Measurements from ENCODE around the gene OGA. TPM values are rescaled to one million over a fixed set of nuclear protein-coding genes. Genes with fewer than 3 reads are reported as not detected.

The OGA gene
- total and polyA plus RNA-seq, 2 donors (not counting 3 experiments of a cell fraction or from before 2014, with no cell fraction given): 30.8 to 118 TPM

- Histone ChIP-seq H3K9me1 (replicated peaks; ENCODE audit: control insufficient read depth, extremely low read depth, insufficient read depth, low read length) (no peaks in the 10 kb centered on the region), H3K27me3 (ENCODE audit: control insufficient read depth in 2 of 2, insufficient read depth in 2 of 2, low read length in 2 of 2) (peaks cover 31 to 39% of the 10 kb centered on the region in 2 experiments), H3K36me3 (ENCODE audit: control insufficient read depth in 2 of 2, extremely low read depth in 1 of 2, insufficient read depth in 2 of 2, low read length in 2 of 2) (no peaks in the 10 kb centered on the region), H3K79me2 (ENCODE audit: control insufficient read depth, insufficient read depth, low read length) (no peaks in the 10 kb centered on the region), H3K4me2 (ENCODE audit: insufficient read depth, low read length) (no peak overlapping the region), H3K27ac (ENCODE audit: insufficient read depth, low read depth, low read length) (no peak overlapping the region), H3K9me3 (replicated peaks; ENCODE audit: control insufficient read depth, insufficient read depth, low read length) (no peaks in the 10 kb centered on the region), H3K4me3 (replicated peaks in 1 of 3; ENCODE audit: insufficient read depth in 1 of 3, low read depth in 1 of 3, low read length in 3 of 3) (no peak overlapping the region), H2AFZ (ENCODE audit: low read depth, low read length) (no peak overlapping the region), H3K9ac (replicated peaks; ENCODE audit: extremely low read depth, insufficient read depth, low read length) (no peak overlapping the region), H4K20me1 (replicated peaks; ENCODE audit: control insufficient read depth, extremely low read depth, insufficient read depth, low read length) (no peaks in the 10 kb centered on the region), H3K4me1 (ENCODE audit: control insufficient read depth, extremely low read depth, insufficient read depth, low read length) (no peaks in the 10 kb centered on the region)
- no peak for FAIRE-seq
- POLR2A ChIA-PET: no interaction called here
- CTCF ChIA-PET: interaction anchor here (0.7 to 1.4 kb wide), 2 partner anchors 10 to 18 kb away, joined by 4 read pairs; no protein-coding TSS in a partner anchor
- intact Hi-C loops (cut with micrococcal nuclease) (no loop called here), dilution Hi-C loops (cut with MboI; ENCODE audit: extremely low pct_ligation_motif_present, low sequenced_read_pairs) (no loop called here)
- no peak for DNase-seq (ENCODE audit: low read depth, low spot score)
- no TSS peak for BruUV-seq (replicated peaks)
- TF ChIP-seq, protein P1, sequence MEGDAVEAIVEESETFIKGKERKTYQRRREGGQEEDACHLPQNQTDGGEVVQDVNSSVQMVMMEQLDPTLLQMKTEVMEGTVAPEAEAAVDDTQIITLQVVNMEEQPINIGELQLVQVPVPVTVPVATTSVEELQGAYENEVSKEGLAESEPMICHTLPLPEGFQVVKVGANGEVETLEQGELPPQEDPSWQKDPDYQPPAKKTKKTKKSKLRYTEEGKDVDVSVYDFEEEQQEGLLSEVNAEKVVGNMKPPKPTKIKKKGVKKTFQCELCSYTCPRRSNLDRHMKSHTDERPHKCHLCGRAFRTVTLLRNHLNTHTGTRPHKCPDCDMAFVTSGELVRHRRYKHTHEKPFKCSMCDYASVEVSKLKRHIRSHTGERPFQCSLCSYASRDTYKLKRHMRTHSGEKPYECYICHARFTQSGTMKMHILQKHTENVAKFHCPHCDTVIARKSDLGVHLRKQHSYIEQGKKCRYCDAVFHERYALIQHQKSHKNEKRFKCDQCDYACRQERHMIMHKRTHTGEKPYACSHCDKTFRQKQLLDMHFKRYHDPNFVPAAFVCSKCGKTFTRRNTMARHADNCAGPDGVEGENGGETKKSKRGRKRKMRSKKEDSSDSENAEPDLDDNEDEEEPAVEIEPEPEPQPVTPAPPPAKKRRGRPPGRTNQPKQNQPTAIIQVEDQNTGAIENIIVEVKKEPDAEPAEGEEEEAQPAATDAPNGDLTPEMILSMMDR (IDR thresholded peaks at IDR 0.05; ENCODE audit: extremely low read depth in 1 of 2, insufficient read depth in 1 of 2, low read depth in 1 of 2, low read length in 2 of 2): no peak
- no peak for TF ChIP-seq FOS (IDR thresholded peaks at IDR 0.05; ENCODE audit: borderline replicate concordance, insufficient read depth, low read length)
These were observed 55.0 kb downstream of the OGA start for GRCh38 chr10:101763141-101763846.

DNA sequence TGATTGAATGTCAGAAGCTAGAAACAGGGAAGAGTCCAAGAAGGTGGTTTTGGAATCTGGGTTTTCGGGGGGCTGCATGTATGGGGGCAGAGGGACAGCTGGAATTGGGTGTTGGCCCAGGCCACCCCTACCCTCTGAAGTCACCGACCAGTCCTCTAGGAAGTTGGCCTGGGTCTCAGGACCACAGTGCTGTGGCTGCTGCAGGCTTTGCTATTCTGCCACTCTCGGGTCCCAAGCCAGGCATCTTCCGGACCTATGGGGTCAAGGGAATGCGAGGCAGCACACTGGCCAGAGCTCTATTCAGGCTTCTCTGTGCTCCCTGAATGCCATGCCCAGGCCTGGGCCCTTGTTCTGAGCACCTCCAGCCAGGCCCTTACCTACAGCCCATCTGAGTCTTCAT lies 55.5 kb downstream of the OGA start:
- CTCF ChIA-PET: interaction anchor here (0.7 to 1.4 kb wide), 2 partner anchors 10 to 18 kb away, joined by 4 read pairs; no protein-coding TSS in a partner anchor
- Histone ChIP-seq H3K4me1 (ENCODE audit: control insufficient read depth, extremely low read depth, insufficient read depth, low read length) (no peaks in the 10 kb centered on the region), H3K9ac (replicated peaks; ENCODE audit: extremely low read depth, insufficient read depth, low read length) (no peak overlapping the region), H3K4me3 (replicated peaks in 1 of 3; ENCODE audit: insufficient read depth in 1 of 3, low read depth in 1 of 3, low read length in 3 of 3) (no peak overlapping the region), H3K9me3 (replicated peaks; ENCODE audit: control insufficient read depth, insufficient read depth, low read length) (no peaks in the 10 kb centered on the region), H3K9me1 (replicated peaks; ENCODE audit: control insufficient read depth, extremely low read depth, insufficient read depth, low read length) (no peaks in the 10 kb centered on the region), H3K27ac (ENCODE audit: insufficient read depth, low read depth, low read length) (no peak overlapping the region), H3K79me2 (ENCODE audit: control insufficient read depth, insufficient read depth, low read length) (no peaks in the 10 kb centered on the region), H3K4me2 (ENCODE audit: insufficient read depth, low read length) (no peak overlapping the region), H3K27me3 (ENCODE audit: control insufficient read depth in 2 of 2, insufficient read depth in 2 of 2, low read length in 2 of 2) (peaks cover 25 to 33% of the 10 kb centered on the region in 2 experiments), H3K36me3 (ENCODE audit: control insufficient read depth in 2 of 2, extremely low read depth in 1 of 2, insufficient read depth in 2 of 2, low read length in 2 of 2) (no peaks in the 10 kb centered on the region), H2AFZ (ENCODE audit: low read depth, low read length) (no peak overlapping the region), H4K20me1 (replicated peaks; ENCODE audit: control insufficient read depth, extremely low read depth, insufficient read depth, low read length) (no peaks in the 10 kb centered on the region)
- FAIRE-seq (no peak), DNase-seq (ENCODE audit: low read depth, low spot score) (no peak)
- BruUV-seq (replicated peaks): no TSS peak
- TF ChIP-seq JUN (IDR thresholded peaks at IDR 0.05; ENCODE audit: borderline replicate concordance, insufficient read depth, insufficient read length, low read depth): no peak
- TF ChIP-seq MYC (IDR thresholded peaks at IDR 0.05; ENCODE audit: low read depth, low read length): no peak
- TF ChIP-seq EZH2 (IDR thresholded peaks at IDR 0.05; ENCODE audit: borderline replicate concordance, low read depth, low read length, severe bottlenecking): no peak
- no peak for TF ChIP-seq MAX (IDR thresholded peaks at IDR 0.05; ENCODE audit: insufficient read depth, insufficient read length)
- no peak for TF ChIP-seq FOS (IDR thresholded peaks at IDR 0.05; ENCODE audit: borderline replicate concordance, insufficient read depth, low read length)
- TF ChIP-seq, protein P1 (IDR thresholded peaks at IDR 0.05; ENCODE audit: extremely low read depth in 1 of 2, insufficient read depth in 1 of 2, low read depth in 1 of 2, low read length in 2 of 2): no peak
- no peak for TF ChIP-seq POLR2AphosphoS5 (IDR thresholded peaks at IDR 0.05; ENCODE audit: insufficient read depth, low read depth, low read length)
- no peak for TF ChIP-seq GATA2 (IDR thresholded peaks at IDR 0.05; ENCODE audit: insufficient read depth, insufficient read length, low read depth, low read length)
- no peak for TF ChIP-seq POLR2A (IDR thresholded peaks at IDR 0.05; ENCODE audit: low read depth, low read length)
- dilution Hi-C loops (cut with MboI; ENCODE audit: extremely low pct_ligation_motif_present, low sequenced_read_pairs): no loop called here
- POLR2A ChIA-PET: no interaction called here
- intact Hi-C loops (cut with micrococcal nuclease): no loop called here
